Lower leg skin (tissue), 4 donors: ENCODE results near the gene KIRREL3. TPM values are rescaled to one million over a fixed set of nuclear protein-coding genes. Genes with fewer than 3 reads are reported as not detected.

Experiments used
- DNase-seq, 2 donors: peaks; one replicate each; pipeline ENCODE4 v3.0.0-alpha.2; 2019; ENCODE audit warnings: low spot score in 2 of 2
- H3K4me3 ChIP-seq: fragments of 200-600 bp; sonication (generic); 2 replicates; pipeline ENCODE4 v1.5.1; 2017; ENCODE audit warnings: mild to moderate bottlenecking, low read depth; ENCODE audit not compliant: poor library complexity, severe bottlenecking
- POLR2A ChIP-seq, 2 donors: fragments of 450-650 bp; IDR thresholded peaks; one replicate each; pipeline ENCODE4 v1.6.1; 2016 to 2017; ENCODE audit warnings: antibody characterized with exemption in 2 of 2, mild to moderate bottlenecking in 1 of 2, moderate library complexity in 1 of 2
- WGBS, 2 donors: methylation state at CpG; one replicate each; pipeline ENCODE4 v1.1.5; 2018; 5-methylcytosine and 5-hydroxymethylcytosine counted together
- intact Hi-C: fragments of 100-400 bp; cut with DNase I; formaldehyde crosslinking; loops from one replicate; pipeline ENCODE4 v1.15.0; 2023; ENCODE audit warnings: low total_unique reads
- total RNA-seq, 4 donors: library from RNA; depleted of rRNA; stranded (reverse); fragments of >200 nt; gene quantifications; one replicate each; pipeline ENCODE4 v1.1.0, GENCODE V29; 2016
- TF ChIP-seq, protein P1 (sequence below), 3 donors: fragments of 450-650 bp; IDR thresholded peaks; one replicate each; pipeline ENCODE4 v1.5.1; 2016; ENCODE audit warnings: antibody characterized with exemption in 3 of 3, mild to moderate bottlenecking in 3 of 3, moderate library complexity in 2 of 3

Gene KIRREL3
- total RNA-seq, 4 donors from 2014 or later, result 0.13 TPM; not detected in 3

DNA sequence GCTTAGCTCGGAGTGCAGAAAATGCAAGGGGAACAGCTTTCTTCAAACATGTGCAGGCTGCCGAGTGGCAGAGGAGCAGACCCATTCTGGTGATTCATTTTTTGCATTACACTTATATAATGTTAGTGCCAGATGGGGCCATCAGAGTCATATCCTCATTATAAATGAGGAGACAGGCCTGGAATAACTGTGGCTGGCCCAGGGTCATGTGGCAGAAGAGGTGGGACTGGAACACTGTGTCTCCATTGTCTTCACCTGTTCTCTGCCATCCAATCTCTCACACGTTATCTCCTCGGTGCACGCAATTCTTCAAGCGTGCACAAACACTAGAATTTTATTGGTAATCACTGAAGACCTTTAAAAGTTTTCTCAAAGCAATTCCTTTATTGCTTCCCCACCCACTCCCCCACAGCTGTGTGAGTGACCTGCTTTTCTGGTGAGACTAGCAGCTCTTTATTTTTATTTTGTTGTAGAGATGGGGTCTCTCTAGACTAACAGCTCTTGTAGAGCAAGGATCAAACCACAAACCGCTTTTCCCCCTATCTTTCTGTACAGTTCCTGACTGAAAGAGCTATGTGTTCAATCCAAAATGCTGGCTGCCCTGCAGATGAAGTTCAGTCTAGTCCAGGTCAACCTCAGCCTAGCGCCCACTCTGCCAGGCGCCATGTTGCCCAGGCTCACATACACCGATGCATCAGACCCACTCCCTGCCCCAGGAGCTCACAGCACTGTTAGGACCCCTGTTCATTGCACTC lies 569.8 kb downstream of the KIRREL3 start:
- no peak overlapping the region for H3K4me3 ChIP-seq
- intact Hi-C loops, result no loop called here
- no peak for DNase-seq
- no peak for TF ChIP-seq POLR2A (IDR thresholded peaks at IDR 0.05)
- TF ChIP-seq, protein P1, sequence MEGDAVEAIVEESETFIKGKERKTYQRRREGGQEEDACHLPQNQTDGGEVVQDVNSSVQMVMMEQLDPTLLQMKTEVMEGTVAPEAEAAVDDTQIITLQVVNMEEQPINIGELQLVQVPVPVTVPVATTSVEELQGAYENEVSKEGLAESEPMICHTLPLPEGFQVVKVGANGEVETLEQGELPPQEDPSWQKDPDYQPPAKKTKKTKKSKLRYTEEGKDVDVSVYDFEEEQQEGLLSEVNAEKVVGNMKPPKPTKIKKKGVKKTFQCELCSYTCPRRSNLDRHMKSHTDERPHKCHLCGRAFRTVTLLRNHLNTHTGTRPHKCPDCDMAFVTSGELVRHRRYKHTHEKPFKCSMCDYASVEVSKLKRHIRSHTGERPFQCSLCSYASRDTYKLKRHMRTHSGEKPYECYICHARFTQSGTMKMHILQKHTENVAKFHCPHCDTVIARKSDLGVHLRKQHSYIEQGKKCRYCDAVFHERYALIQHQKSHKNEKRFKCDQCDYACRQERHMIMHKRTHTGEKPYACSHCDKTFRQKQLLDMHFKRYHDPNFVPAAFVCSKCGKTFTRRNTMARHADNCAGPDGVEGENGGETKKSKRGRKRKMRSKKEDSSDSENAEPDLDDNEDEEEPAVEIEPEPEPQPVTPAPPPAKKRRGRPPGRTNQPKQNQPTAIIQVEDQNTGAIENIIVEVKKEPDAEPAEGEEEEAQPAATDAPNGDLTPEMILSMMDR (IDR thresholded peaks at IDR 0.05), result no peak
- WGBS, 2 donors, result 91 to 92% methylated on average over 10 of the region's 10 CpGs

DNA sequence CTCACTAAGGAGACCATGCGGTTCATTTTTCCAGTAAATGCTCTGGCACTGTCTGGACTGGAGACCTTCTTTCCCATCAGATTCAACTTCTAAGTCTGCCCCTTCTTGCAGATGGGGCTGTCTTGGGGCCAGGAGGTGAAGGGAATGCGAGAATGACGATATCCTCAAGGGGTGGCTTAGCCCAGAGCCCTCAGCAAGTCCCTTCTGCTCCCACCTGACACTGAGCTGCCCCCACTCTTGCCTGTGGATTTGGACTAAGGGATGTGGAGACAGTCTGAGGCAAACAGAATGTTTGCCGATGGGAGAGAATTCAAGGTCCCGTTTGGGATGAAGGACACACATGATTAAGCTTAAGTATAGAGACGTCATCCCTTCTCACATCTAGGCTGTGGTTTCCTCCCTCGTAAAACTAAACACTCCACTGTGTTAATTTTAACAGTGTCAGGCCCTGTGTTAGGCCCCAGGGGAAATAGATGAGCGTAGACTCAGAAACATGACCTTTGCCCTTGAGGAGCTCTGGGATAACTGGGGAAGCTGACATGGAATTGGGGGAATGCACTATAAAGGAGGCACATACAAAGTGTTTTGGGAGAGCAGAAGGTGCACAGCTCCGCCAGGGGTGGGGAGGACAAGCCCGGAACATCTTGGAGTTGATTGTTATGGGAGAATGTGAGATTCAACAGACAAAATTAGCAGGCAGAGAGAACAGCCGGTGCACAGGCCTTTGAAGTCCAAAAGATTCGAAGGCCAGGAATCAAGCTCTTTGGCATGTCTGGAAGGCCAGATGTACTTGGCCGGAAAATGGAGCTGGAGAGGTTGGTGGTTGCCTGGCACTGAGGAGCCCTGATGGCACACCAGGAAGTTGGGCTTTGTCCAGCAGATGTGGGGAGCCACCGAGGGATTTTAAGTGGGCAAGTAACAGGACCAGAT lies 573.5 kb downstream of the KIRREL3 start:
- TF ChIP-seq, protein P1 (IDR thresholded peaks at IDR 0.05), result no peak
- TF ChIP-seq POLR2A (IDR thresholded peaks at IDR 0.05), result no peak
- intact Hi-C loops, result no loop called here
- H3K4me3 ChIP-seq, result no peak overlapping the region
- DNase-seq, result no peak
- 61 to 65% methylated on average over 14 of the region's 14 CpGs for WGBS, 2 donors

DNA sequence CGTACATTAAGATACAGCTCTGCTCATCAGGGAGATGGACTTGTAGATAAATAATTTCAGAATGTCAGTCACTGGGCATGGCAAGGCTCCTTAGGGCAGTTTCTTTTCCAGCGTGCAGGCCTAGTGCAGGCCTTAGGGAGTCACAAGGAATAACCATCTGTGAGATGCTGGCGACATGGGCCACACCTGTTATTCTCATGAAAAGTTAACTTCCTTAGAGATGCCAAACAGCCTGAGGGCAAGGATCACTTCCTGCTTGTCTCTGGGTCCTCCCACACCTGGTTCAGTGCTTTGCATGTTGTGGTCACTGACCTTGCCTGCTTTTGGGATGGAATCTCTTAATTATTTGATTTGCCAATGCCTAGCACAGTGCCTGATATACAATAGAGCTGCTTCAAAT lies 574.5 kb downstream of the KIRREL3 start:
- H3K4me3 ChIP-seq, result no peak overlapping the region
- intact Hi-C loops, result no loop called here
- DNase-seq, result no peak
- 67 to 80% methylated on average over 3 of the region's 3 CpGs for WGBS, 2 donors
- no peak for TF ChIP-seq POLR2A (IDR thresholded peaks at IDR 0.05)
- TF ChIP-seq, protein P1 (IDR thresholded peaks at IDR 0.05), result no peak

DNA sequence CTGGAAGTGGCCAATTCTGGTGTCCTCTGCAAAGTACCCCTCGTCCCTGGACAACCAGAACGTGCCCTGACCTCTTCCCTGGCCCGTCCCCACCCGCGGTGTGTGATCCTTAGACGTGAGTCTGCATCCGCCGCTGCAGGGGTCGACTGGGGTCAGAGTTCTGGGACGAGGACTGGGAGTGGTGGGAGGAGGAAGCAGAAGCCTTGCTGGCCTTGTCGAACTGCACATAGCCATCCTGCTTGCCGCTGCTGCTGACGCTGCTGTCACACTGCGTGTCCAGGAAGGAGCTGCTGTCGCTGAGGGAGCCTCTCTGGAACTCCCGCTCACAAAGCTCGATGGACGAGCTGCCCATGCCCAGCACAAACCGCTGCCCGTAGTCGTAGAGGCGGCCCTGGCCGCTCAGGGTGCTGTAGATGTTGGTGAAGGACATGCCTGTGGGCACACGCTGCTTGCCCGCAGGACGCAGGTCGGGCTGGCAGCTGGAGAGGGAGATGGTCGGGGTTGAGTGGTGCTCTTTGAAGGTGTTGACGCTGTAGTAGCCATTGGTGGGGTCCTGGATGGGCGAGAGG lies 576.0 kb downstream of the KIRREL3 start:
- no peak for DNase-seq
- intact Hi-C loops, result no loop called here
- H3K4me3 ChIP-seq, result no peak overlapping the region
- TF ChIP-seq, protein P1 (IDR thresholded peaks at IDR 0.05), result no peak
- TF ChIP-seq POLR2A (IDR thresholded peaks at IDR 0.05), result no peak
- 81 to 84% methylated on average over 30 of the region's 30 CpGs for WGBS, 2 donors

DNA sequence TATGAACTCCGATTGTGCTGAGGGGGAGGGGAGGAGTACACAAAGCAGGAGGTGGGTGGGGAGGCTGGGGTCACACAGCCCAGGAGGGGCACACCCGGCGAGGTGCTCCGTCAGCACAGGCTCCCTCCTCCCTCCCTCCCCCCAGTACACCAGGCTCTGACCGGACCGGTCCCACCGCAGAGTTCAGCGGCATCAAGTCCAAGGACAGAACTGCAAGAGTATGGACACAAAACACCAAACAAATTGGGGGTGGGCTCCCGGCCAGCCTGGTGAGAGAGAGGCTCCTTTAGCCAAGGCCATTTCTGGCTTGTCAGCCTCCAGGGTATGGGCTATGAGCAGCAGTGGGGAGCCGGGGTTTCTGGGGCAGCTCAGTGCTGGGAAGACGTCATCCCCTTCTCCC lies 576.8 kb downstream of the KIRREL3 start:
- no peak for TF ChIP-seq POLR2A (IDR thresholded peaks at IDR 0.05)
- TF ChIP-seq, protein P1 (IDR thresholded peaks at IDR 0.05), result no peak
- intact Hi-C loops, result no loop called here
- WGBS, 2 donors, result 75 to 78% methylated on average over 11 of the region's 11 CpGs
- H3K4me3 ChIP-seq, result no peak overlapping the region
- DNase-seq, result no peak
